HUDEP-2 (cell line): ENCODE data around the gene OR4K13.

Experiments
- DNase-seq, 76 experiments: peaks; one replicate each; lab custom pipeline; 2025; ENCODE audit not compliant: unreplicated experiment in 76 of 76; lab: John Stamatoyannopoulos, UW

The OR4K13 gene, protein sequence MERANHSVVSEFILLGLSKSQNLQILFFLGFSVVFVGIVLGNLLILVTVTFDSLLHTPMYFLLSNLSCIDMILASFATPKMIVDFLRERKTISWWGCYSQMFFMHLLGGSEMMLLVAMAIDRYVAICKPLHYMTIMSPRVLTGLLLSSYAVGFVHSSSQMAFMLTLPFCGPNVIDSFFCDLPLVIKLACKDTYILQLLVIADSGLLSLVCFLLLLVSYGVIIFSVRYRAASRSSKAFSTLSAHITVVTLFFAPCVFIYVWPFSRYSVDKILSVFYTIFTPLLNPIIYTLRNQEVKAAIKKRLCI

GRCh38 chr14:20035938-20036337, at the start of gene OR4K13:
Gene OR4K13, minus strand, starts transcription at chr14:20036038. Its CDS starts 1,280 bp downstream, at chr14:20034758.
- DNase-seq = no peak

GRCh38 chr14:20059745-20060144, 23.9 kb upstream of the OR4K13 start, which contains the start of gene OR4L1:
Gene OR4L1, plus strand, starts transcription at chr14:20060045. Its CDS starts 0 bp downstream, at chr14:20060045.
- DNase-seq = no peak

GRCh38 chr14:20048202-20048601, 12.4 kb upstream of the OR4K13 start:
- DNase-seq = no peak

DNA sequence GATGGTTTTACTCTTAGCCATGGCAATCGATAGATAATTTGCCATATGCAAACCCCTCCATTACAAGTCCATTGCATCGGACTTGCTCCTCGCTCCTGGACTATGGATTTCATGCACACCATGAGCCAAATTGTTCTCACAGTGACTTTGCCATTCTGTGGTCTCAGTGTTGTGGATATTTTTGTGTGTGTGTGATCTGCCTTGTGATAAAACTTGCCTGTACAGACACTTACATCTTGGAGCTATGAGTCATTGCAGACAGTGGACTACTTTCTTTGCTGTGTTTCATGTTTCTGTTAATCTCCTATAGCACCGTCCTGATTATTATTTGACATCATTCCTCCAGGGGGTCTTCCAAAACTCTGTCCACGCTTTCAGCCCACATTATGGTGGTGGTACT, 8.4 kb upstream of the OR4K13 start:
- DNase-seq = no peak

DNA sequence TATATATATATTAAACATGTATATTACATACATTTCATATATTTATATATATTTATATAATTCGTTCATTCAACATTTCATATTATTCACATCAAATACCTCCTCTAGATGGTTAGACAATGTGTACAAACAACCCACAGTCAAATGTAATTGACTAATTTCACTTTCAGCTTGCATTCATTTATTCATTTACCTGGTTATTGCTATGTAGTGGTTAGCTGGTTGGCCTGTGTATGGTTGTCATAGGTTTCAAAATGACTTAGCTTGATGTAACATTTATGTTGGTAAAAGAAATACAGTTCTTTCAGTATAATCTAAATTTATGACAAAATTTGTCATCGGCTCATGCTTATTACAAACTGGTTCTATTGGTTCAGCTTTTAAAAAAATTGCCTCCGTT, 389 bp downstream of the OR4K13 start:
- DNase-seq = no peak

- DNase-seq = no peak
These were observed 4.8 kb downstream of the OR4K13 start for GRCh38 chr14:20031058-20031457.

DNA sequence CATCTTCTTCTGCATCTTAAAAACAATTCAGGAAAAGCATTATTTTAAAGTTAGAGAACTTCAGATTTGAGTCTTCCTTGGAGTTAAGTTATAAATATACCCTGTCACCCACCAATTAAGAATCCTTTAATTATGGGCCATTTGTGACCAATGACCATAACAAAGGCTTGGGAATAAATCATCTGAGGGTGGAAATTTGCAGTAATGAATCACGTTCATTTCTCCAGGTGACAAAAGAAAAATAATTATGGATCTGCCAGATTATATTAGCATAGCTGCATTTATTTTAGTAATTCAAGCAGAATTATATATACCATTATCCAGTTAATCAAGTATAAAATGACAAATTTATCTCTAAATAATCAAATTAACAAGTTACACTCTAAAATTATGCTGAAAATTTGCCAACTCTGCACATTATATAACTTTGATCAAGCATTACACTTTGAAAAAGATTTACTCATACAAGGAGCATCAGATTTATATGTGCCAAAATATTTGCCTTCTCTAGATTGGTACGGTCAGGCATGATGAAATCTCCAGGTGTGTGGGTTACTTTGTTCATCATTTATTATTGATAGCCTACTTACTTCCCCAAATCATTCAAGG, 16.5 kb downstream of the OR4K13 start, which contains the start of gene OR4K14:
Gene OR4K14 (minus strand): TSS at position 51 of the 609 bp plus-strand sequence. CDS start 4,114 bp downstream, outside the sequence.
- no peak for DNase-seq

DNA sequence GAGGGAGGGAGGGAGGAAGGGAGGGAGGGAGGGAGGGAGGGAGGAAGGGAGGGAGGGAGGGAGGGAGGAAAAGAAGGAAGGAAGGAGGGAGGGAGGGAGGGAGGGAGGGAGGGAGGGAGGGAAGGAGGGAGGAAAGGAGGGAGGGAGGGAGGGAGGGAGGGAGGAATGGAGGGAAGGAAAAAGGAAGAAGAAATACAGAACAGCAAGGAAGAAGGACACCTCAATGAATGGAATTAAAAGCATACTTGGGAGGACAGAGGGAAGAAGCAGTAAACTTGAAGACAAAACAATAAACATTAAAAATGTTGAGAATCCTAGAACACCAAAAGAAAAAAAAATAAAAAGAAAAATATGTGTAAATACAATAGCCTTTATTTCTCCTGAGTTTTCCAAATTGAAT, 27.7 kb downstream of the OR4K13 start:
- no peak for DNase-seq

- no peak for DNase-seq
These were observed 33.5 kb downstream of the OR4K13 start for GRCh38 chr14:20002319-20002718.

DNA sequence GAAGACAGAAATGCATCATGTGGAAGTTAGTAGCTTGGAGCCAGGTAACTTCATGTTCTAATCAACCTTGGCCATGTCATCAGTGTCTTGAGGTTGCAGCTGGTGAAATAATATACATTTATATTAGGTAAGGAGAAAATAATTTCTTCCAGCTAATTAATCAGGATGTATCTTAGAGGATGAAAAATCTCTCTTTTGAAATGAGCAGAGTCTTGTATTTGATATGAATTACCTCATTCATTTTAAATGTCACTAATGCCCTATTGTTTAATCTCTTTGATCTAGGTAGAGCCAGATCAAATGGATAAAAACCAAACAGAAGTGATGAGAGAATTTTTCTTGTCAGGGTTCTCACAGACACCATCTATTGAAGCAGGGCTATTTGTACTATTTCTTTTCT, 34.0 kb downstream of the OR4K13 start, which contains the start of gene OR4Q2:
Gene OR4Q2 (plus strand): TSS at position 301 of the 400 bp plus-strand sequence.
- DNase-seq = no peak

DNA sequence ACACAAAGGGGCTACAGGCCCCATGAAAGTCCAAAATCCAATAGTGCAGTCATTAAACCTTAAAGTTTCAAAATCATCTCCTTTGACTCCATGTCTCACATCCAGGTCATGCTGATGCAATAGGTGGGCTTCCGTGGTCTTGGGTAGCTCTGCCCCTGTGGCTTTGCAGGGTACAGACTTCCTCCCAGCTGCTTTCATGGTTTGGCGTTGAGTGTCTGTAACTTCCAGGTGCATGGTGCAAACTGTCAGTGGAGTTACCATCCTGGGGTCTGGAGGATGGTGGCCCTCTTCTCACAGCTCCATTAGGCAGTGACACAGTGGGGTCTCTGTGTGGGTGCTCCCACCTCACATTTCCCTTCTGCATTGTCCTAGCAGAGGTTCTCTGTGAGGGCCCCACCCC, 42.4 kb downstream of the OR4K13 start:
- DNase-seq = no peak
